ENCODE measurements around the gene DNAH3. TPM values are rescaled to one million over a fixed set of nuclear protein-coding genes. Genes with fewer than 3 reads are reported as not detected.

The DNAH3 gene
- total and polyA plus RNA-seq, 2 of the 8 experiments (the other 6 are each of a cell fraction or from before 2014, with no cell fraction given): 0.57 to 0.71 TPM

DNA sequence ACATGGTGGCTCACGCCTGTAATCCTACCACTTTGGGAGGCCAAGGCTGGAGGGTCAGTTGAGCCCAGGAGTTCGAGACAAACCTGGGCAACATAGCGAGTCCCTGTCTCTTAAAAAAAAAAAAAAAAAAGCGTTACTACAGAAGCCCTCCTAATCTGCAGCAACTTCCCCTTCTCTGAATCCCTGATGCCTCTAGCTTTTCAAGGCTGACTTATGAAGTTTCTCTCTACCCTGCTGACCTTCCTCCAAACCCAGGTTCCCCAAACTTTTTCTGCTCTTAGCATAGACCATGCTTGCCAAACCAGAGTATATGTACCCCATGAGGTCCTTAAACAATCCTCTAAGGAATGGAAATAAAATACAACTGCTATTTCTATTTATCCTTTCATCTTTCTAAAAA lies 233.7 kb downstream of the DNAH3 start:
- no peaks in the 10 kb centered on the region for H3K79me1 ChIP-seq (ENCODE audit: low read depth, low read length)
- no peaks in the 10 kb centered on the region for H3K27me3 ChIP-seq (replicated peaks in 1 of 4; ENCODE audit: control insufficient read depth in 3 of 4, extremely low read depth in 1 of 4, insufficient read depth in 3 of 4, low read length in 3 of 4)
- no peak overlapping the region for H2AFZ ChIP-seq (ENCODE audit: low read length)
- no peak overlapping the region for H3K4me3 ChIP-seq (ENCODE audit: extremely low read depth in 1 of 4, insufficient read depth in 2 of 4, low read depth in 3 of 4, low read length in 4 of 4)
- no peak overlapping the region for H2BK20ac ChIP-seq (ENCODE audit: low read length)
- no peak overlapping the region for H2BK12ac ChIP-seq (ENCODE audit: low read depth, low read length)
- no peak overlapping the region for H4K91ac ChIP-seq (replicated peaks; ENCODE audit: insufficient read length, low read length)
- H3K27ac ChIP-seq (ENCODE audit: low read depth, low read length): no peak overlapping the region
- DNase-seq (ENCODE audit: low read depth in 1 of 2, low spot score in 2 of 2) (no peak), FAIRE-seq (no peak)
- H2BK15ac ChIP-seq (ENCODE audit: low read length): no peak overlapping the region
- no peak overlapping the region for H3K56ac ChIP-seq (replicated peaks; ENCODE audit: insufficient read length, low read depth, low read length)
- H2BK5ac ChIP-seq (ENCODE audit: low read depth, low read length): no peak overlapping the region
- no peaks in the 10 kb centered on the region; the same call in 1 of the 2 replicates for H3K23me2 ChIP-seq (ENCODE audit: low read depth, low read length)
- no peak overlapping the region for H4K8ac ChIP-seq (ENCODE audit: extremely low read depth, insufficient read depth, low read length)
- no peaks in the 10 kb centered on the region; a peak in 1 of 7 replicates for H3K4me1 ChIP-seq (replicated peaks in 1 of 4; ENCODE audit: control insufficient read depth in 3 of 4, insufficient read depth in 4 of 4, low read length in 3 of 4)
- no peaks in the 10 kb centered on the region for H4K20me1 ChIP-seq (replicated peaks in 1 of 2; ENCODE audit: control insufficient read depth in 1 of 2, insufficient read depth in 2 of 2, low read length in 2 of 2)
- H3K9me3 ChIP-seq (ENCODE audit: insufficient read depth in 2 of 2, low read depth in 1 of 2, low read length in 1 of 2): no peaks in the 10 kb centered on the region
- no peak overlapping the region for H3K9ac ChIP-seq (replicated peaks in 1 of 4; ENCODE audit: extremely low read depth in 1 of 4, low read depth in 3 of 4, low read length in 3 of 4)
- no peak overlapping the region for H3K4ac ChIP-seq (replicated peaks; ENCODE audit: insufficient read length, low read depth, low read length)
- H3K18ac ChIP-seq (ENCODE audit: extremely low read depth, low read length): no peak overlapping the region
- no peak overlapping the region for H3K14ac ChIP-seq (ENCODE audit: insufficient read length)
- ChIA-PET POLR2A (ENCODE audit: partially characterized antibody) (no interaction called here), CTCF (ENCODE audit: partially characterized antibody) (no interaction called here)
- peaks cover 0 to 4% (median 0%) of the 10 kb centered on the region in 4 experiments; a peak in 1 of 8 replicates for H3K36me3 ChIP-seq (ENCODE audit: control insufficient read depth in 2 of 4, insufficient read depth in 4 of 4, low read length in 3 of 4)
- H3K4me2 ChIP-seq (ENCODE audit: insufficient read depth in 1 of 2, low read depth in 2 of 2, low read length in 2 of 2): no peak overlapping the region
- H2BK120ac ChIP-seq (replicated peaks; ENCODE audit: low read depth, low read length): no peak overlapping the region
- no peaks in the 10 kb centered on the region for H3K79me2 ChIP-seq (ENCODE audit: control insufficient read depth in 1 of 2, insufficient read depth in 2 of 2, low read length in 2 of 2)
- no peak overlapping the region for H4K5ac ChIP-seq (ENCODE audit: insufficient read length, low read depth, low read length)
- H3K23ac ChIP-seq (ENCODE audit: insufficient read length): no peak overlapping the region
- WGBS, 2 experiments (ENCODE audit: extremely low coverage in 1 of 2, insufficient coverage in 1 of 2, insufficient read length in 1 of 2, insufficient replicate concordance in 2 of 2, low coverage in 1 of 2, low lambda C conversion rate in 2 of 2, missing lambda C conversion rate in 1 of 2): 93% methylated on average over 3 of the region's 4 CpGs; no CpG with 5 or more reads in 1 of the 2 experiments
- H2AK5ac ChIP-seq (ENCODE audit: low read depth, low read length): no peak overlapping the region
- TF ChIP-seq SRF (IDR thresholded peaks at IDR 0.05; ENCODE audit: low read depth, low read length) (no peak), NANOG (IDR thresholded peaks at IDR 0.05; ENCODE audit: insufficient read depth, low read depth, low read length, poor library complexity, severe bottlenecking) (no peak), GABPA (IDR thresholded peaks at IDR 0.05; ENCODE audit: borderline replicate concordance, insufficient read depth, low read length) (no peak), POLR2AphosphoS5 (IDR thresholded peaks at IDR 0.05; ENCODE audit: low read depth, low read length) (no peak), KDM5A (IDR thresholded peaks at IDR 0.05; ENCODE audit: low read length) (no peak), CBX8 (IDR thresholded peaks at IDR 0.05; ENCODE audit: borderline replicate concordance, low read depth, low read length) (no peak), CEBPB (IDR thresholded peaks at IDR 0.05; ENCODE audit: low read depth, low read length) (no peak), SP2 (IDR thresholded peaks at IDR 0.05; ENCODE audit: low read length) (no peak), PHF8 (conservative IDR thresholded peaks at IDR 0.05; ENCODE audit: low read depth, low read length) (no peak), POLR2A (IDR thresholded peaks at IDR 0.05; ENCODE audit: control extremely low read depth in 1 of 2, low read depth in 2 of 2, low read length in 2 of 2) (no peak), TAF1 (IDR thresholded peaks at IDR 0.05; ENCODE audit: low read depth, low read length) (no peak), EZH2 (IDR thresholded peaks at IDR 0.05; ENCODE audit: low read depth, low read length, severe bottlenecking) (no peak), SIX5 (IDR thresholded peaks at IDR 0.05; ENCODE audit: low read depth, low read length) (no peak), RXRA (IDR thresholded peaks at IDR 0.05; ENCODE audit: insufficient read depth, low read depth, low read length) (no peak)
- TF ChIP-seq, protein P1, sequence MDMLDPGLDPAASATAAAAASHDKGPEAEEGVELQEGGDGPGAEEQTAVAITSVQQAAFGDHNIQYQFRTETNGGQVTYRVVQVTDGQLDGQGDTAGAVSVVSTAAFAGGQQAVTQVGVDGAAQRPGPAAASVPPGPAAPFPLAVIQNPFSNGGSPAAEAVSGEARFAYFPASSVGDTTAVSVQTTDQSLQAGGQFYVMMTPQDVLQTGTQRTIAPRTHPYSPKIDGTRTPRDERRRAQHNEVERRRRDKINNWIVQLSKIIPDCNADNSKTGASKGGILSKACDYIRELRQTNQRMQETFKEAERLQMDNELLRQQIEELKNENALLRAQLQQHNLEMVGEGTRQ (IDR thresholded peaks at IDR 0.05; ENCODE audit: low read length): no peak

All from H1 (cell line).